ENCODE measurements around the gene MAPK4.
"Not testable (repeated sequence)": the region's sequence is repeated elsewhere in the genome, so short reads cannot be mapped to it uniquely, and the experiment has no call there.

MAPK4 gene

GRCh38 chr18:50694147-50694546 lies 134.3 kb downstream of the MAPK4 start:
- DNase-seq, result no peak

GRCh38 chr18:50695431-50696176 lies 135.7 kb downstream of the MAPK4 start:
- DNase-seq, result no peak

GRCh38 chr18:50696436-50696835 lies 136.5 kb downstream of the MAPK4 start:
- no peak for DNase-seq

- DNase-seq, result no peak
Measured at GRCh38 chr18:50696929-50697328, 137.0 kb downstream of the MAPK4 start.

GRCh38 chr18:50697509-50697908 lies 137.6 kb downstream of the MAPK4 start:
- no peak for DNase-seq

GRCh38 chr18:50700245-50701165 lies 140.6 kb downstream of the MAPK4 start:
- DNase-seq, result no peak

GRCh38 chr18:50704357-50704940 lies 144.6 kb downstream of the MAPK4 start:
- no peak for DNase-seq

- DNase-seq, result no peak
Measured at GRCh38 chr18:50706199-50706598, 146.3 kb downstream of the MAPK4 start.

GRCh38 chr18:50706651-50707050 lies 146.8 kb downstream of the MAPK4 start:
- DNase-seq, result no peak

GRCh38 chr18:50707297-50707696 lies 147.4 kb downstream of the MAPK4 start:
- DNase-seq, result not testable (repeated sequence)

GRCh38 chr18:50707855-50708469 lies 148.1 kb downstream of the MAPK4 start:
- DNase-seq, result no peak

GRCh38 chr18:50709193-50709592 lies 149.3 kb downstream of the MAPK4 start:
- DNase-seq, result no peak

- no peak for DNase-seq
Measured at GRCh38 chr18:50711386-50711785, 151.5 kb downstream of the MAPK4 start.

GRCh38 chr18:50715919-50716318 lies 156.0 kb downstream of the MAPK4 start:
- no peak for DNase-seq

- DNase-seq, result no peak
Measured at GRCh38 chr18:50716902-50717301, 157.0 kb downstream of the MAPK4 start.

- no peak for DNase-seq
Measured at GRCh38 chr18:50717563-50717962, 157.7 kb downstream of the MAPK4 start.

- DNase-seq, result no peak
Measured at GRCh38 chr18:50719471-50720324, 159.8 kb downstream of the MAPK4 start.

- DNase-seq, result no peak
Measured at GRCh38 chr18:50720325-50720674, 160.4 kb downstream of the MAPK4 start.

GRCh38 chr18:50721006-50721405 lies 161.1 kb downstream of the MAPK4 start:
- no peak for DNase-seq

- DNase-seq, result no peak
Measured at GRCh38 chr18:50721451-50722120, 161.7 kb downstream of the MAPK4 start.

- no peak for DNase-seq
Measured at GRCh38 chr18:50722311-50722710, 162.4 kb downstream of the MAPK4 start.
